ENCODE results near the gene NAA60. TPM values are rescaled to one million over a fixed set of nuclear protein-coding genes. Genes with fewer than 3 reads are reported as not detected.

NAA60 gene
- total and polyA plus RNA-seq, 9 of the 15 experiments (the other 6 are each of a cell fraction or from before 2014, with no cell fraction given) = 2.1 to 49.4 (median 10.3) TPM

GRCh38 chr16:3520413-3520812, 76.9 kb downstream of the NAA60 start:
- no TSS peak for BruUV-seq (replicated peaks)
- Histone ChIP-seq H3K79me2 (ENCODE audit: control insufficient read depth, insufficient read depth, low read length) (no peaks in the 10 kb centered on the region), H3K4me3 (no peak overlapping the region), H3K9me3 (replicated peaks; ENCODE audit: control insufficient read depth, insufficient read depth, low read depth, low read length) (no peaks in the 10 kb centered on the region), H2AFZ (ENCODE audit: low read depth, low read length) (no peak overlapping the region), H3K9me1 (ENCODE audit: control insufficient read depth, insufficient read depth, low read length) (no peaks in the 10 kb centered on the region), H4K20me1 (replicated peaks; ENCODE audit: control insufficient read depth, insufficient read depth, low read length) (no peaks in the 10 kb centered on the region), H3K4me2 (ENCODE audit: insufficient read depth, low read length) (no peak overlapping the region), H3K9ac (ENCODE audit: insufficient read depth in 1 of 2, low read depth in 2 of 2, low read length in 2 of 2) (no peak overlapping the region), H3K27ac (ENCODE audit: extremely low read depth, low read depth, low read length) (no peak overlapping the region), H3K27me3 (ENCODE audit: control insufficient read depth in 2 of 2, insufficient read depth in 2 of 2, low read length in 2 of 2) (no peaks in the 10 kb centered on the region), H3K36me3 (ENCODE audit: control insufficient read depth, insufficient read depth, low read length) (peaks cover 8% of the 10 kb centered on the region; the same call in 1 of the 3 replicates), H3K4me1 (replicated peaks in 1 of 2; ENCODE audit: control insufficient read depth in 2 of 2, insufficient read depth in 2 of 2, low read length in 2 of 2) (0 out of 5 replicates have a peak, but pooled peaks cover 0 to 3% of the 10 kb centered on the region in 2 experiments)
- CTCF ChIA-PET (ENCODE audit: low intra/inter-chr PET ratio) = no interaction called here
- POLR2A ChIA-PET = no interaction called here
- ATAC-seq = no peak
- 51% methylated on average over 4 of the region's 4 CpGs for WGBS (ENCODE audit: insufficient coverage, low coverage, missing lambda C conversion rate)
- intact Hi-C loops (cut with micrococcal nuclease) (no loop called here), in situ Hi-C loops (cut with MboI) (no loop called here)
- no peak for FAIRE-seq
- no peak for DNase-seq (ENCODE audit: extremely low read depth in 1 of 4, low spot score in 3 of 4)
- TF ChIP-seq RBM14 (IDR thresholded peaks at IDR 0.05; ENCODE audit: borderline replicate concordance, insufficient read depth, low read depth, low read length) (no peak), ZNF140 (CRISPR knock-in tag; IDR thresholded peaks at IDR 0.05) (no peak), CREB1 (IDR thresholded peaks at IDR 0.05) (no peak), CREB1 (CRISPR knock-in tag; IDR thresholded peaks at IDR 0.05) (no peak), HOXB6 (CRISPR knock-in tag; IDR thresholded peaks at IDR 0.05; ENCODE audit: borderline replicate concordance) (no peak), KAT2B (IDR thresholded peaks at IDR 0.05; ENCODE audit: low read depth, low read length) (no peak), MBD2 (IDR thresholded peaks at IDR 0.05; ENCODE audit: borderline replicate concordance, low read depth) (no peak), HINFP (tag; conservative IDR thresholded peaks at IDR 0.05; ENCODE audit: low read depth) (no peak), CTCFL (IDR thresholded peaks at IDR 0.05; ENCODE audit: borderline replicate concordance, insufficient read depth, low read depth, low read length, poor library complexity, severe bottlenecking) (no peak), SMAD1 (IDR thresholded peaks at IDR 0.05; ENCODE audit: low read depth, low read length, partially characterized antibody) (no peak), RB1 (IDR thresholded peaks at IDR 0.05; ENCODE audit: low read depth) (no peak), BMI1 (IDR thresholded peaks at IDR 0.05; ENCODE audit: low read length) (no peak), NCOA1 (IDR thresholded peaks at IDR 0.05; ENCODE audit: low read depth) (no peak), SRSF1 (IDR thresholded peaks at IDR 0.05; ENCODE audit: low read depth, low read length) (no peak), ZBED1 (IDR thresholded peaks at IDR 0.05) (no peak), ZNF277 (CRISPR knock-in tag; IDR thresholded peaks at IDR 0.05; ENCODE audit: borderline replicate concordance) (no peak), HCFC1 (IDR thresholded peaks at IDR 0.05; ENCODE audit: low read depth, low read length) (no peak), CREB5 (CRISPR knock-in tag; IDR thresholded peaks at IDR 0.05) (no peak), ZFPM2 (CRISPR knock-in tag; IDR thresholded peaks at IDR 0.05) (no peak)
